Prostate gland (tissue), 2 donors: Measurements from ENCODE around the gene DOK1.

Experiments used
- POLR2A ChIP-seq: fragments of 450-650 bp; IDR thresholded peaks from one replicate; pipeline ENCODE4 v1.6.1; 2016; ENCODE audit warnings: antibody characterized with exemption, mild to moderate bottlenecking
- POLR2AphosphoS5 ChIP-seq: sonication (generic); formaldehyde crosslinking; IDR thresholded peaks from one replicate; pipeline ENCODE4 v1.6.1; 2017; ENCODE audit warnings: antibody characterized with exemption
- TF ChIP-seq, protein P1 (sequence below), 4 experiments: fragments of 200-600 bp in 2 of 4; fragments of 450-650 bp in 2 of 4; sonication (generic) in 2 of 4; IDR thresholded peaks; 1 replicate in 3 of 4; 2 replicates in 1 of 4; pipeline ENCODE4 v1.5.1; 2016 to 2019; ENCODE audit warnings: antibody characterized with exemption in 4 of 4, mild to moderate bottlenecking in 2 of 4, moderate library complexity in 2 of 4

GRCh38 chr2:74544634-74545033 is 9.9 kb upstream of the DOK1 start:
- TF ChIP-seq, protein P1, sequence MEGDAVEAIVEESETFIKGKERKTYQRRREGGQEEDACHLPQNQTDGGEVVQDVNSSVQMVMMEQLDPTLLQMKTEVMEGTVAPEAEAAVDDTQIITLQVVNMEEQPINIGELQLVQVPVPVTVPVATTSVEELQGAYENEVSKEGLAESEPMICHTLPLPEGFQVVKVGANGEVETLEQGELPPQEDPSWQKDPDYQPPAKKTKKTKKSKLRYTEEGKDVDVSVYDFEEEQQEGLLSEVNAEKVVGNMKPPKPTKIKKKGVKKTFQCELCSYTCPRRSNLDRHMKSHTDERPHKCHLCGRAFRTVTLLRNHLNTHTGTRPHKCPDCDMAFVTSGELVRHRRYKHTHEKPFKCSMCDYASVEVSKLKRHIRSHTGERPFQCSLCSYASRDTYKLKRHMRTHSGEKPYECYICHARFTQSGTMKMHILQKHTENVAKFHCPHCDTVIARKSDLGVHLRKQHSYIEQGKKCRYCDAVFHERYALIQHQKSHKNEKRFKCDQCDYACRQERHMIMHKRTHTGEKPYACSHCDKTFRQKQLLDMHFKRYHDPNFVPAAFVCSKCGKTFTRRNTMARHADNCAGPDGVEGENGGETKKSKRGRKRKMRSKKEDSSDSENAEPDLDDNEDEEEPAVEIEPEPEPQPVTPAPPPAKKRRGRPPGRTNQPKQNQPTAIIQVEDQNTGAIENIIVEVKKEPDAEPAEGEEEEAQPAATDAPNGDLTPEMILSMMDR (IDR thresholded peaks at IDR 0.05): peak in 1 of 4 experiments; percentile 6
- no peak for TF ChIP-seq POLR2A
- no peak for TF ChIP-seq POLR2AphosphoS5
